Stimulated activated effector memory CD8-positive, alpha-beta T cell treated with anti-CD3 and anti-CD28 coated beads, Interleukin-12 subunit alpha, Interleukin-12 subunit beta, amount 100 ng/mL, for 72 hours (primary cell): ENCODE data around the gene UQCR10.

Experiments used
- ATAC-seq: fragments of 150-1000 bp; cut with Tn5 transposase; 2 replicates; pipeline ENCODE4 v1.10.0; 2021
- DNase-seq, 2 donors: peaks; one replicate each; pipeline ENCODE4 v3.0.0; 2021 to 2022; ENCODE audit warnings: low spot score in 2 of 2
- H3K27ac Mint-ChIP-seq: one replicate; pipeline ENCODE4 v1.8.0; 2022; ENCODE audit warnings: mild to moderate bottlenecking, mixed read lengths
- H3K36me3 Mint-ChIP-seq: one replicate; pipeline ENCODE4 v1.8.0; 2022; ENCODE audit warnings: mild to moderate bottlenecking, mixed read lengths
- H3K4me1 Mint-ChIP-seq: one replicate; pipeline ENCODE4 v1.8.0; 2022; ENCODE audit warnings: mixed read lengths
- H3K4me3 Mint-ChIP-seq: one replicate; pipeline ENCODE4 v1.8.0; 2022; ENCODE audit warnings: mild to moderate bottlenecking, mixed read lengths
- H3K9me3 Mint-ChIP-seq: one replicate; pipeline ENCODE4 v1.8.0; 2022; ENCODE audit warnings: mixed read lengths

The UQCR10 gene

GRCh38 chr22:29816980-29817379 lies 49.8 kb downstream of the UQCR10 start:
- H3K27ac Mint-ChIP-seq, result peak overlapping the region; percentile 82
- ATAC-seq (no peak), DNase-seq (no peak)
- peaks cover 9% of the 10 kb centered on the region for H3K4me1 Mint-ChIP-seq
- peaks cover 89% of the 10 kb centered on the region for H3K36me3 Mint-ChIP-seq
- H3K9me3 Mint-ChIP-seq, result no peaks in the 10 kb centered on the region
- no peak overlapping the region for H3K4me3 Mint-ChIP-seq

- no peak for DNase-seq
- peaks cover 13% of the 10 kb centered on the region for H3K4me1 Mint-ChIP-seq
- peaks cover 89% of the 10 kb centered on the region for H3K36me3 Mint-ChIP-seq
- ATAC-seq, result no peak
- peak overlapping the region; percentile 82 for H3K27ac Mint-ChIP-seq
- H3K9me3 Mint-ChIP-seq, result no peaks in the 10 kb centered on the region
- H3K4me3 Mint-ChIP-seq, result no peak overlapping the region
Observed at GRCh38 chr22:29817724-29818123, 50.6 kb downstream of the UQCR10 start.

GRCh38 chr22:29819501-29819900 lies 52.3 kb downstream of the UQCR10 start:
- peaks cover 89% of the 10 kb centered on the region for H3K36me3 Mint-ChIP-seq
- ATAC-seq, result no peak
- H3K4me1 Mint-ChIP-seq, result peaks cover 13% of the 10 kb centered on the region
- peak overlapping the region; percentile 82 for H3K27ac Mint-ChIP-seq
- no peak for DNase-seq
- no peak overlapping the region for H3K4me3 Mint-ChIP-seq
- no peaks in the 10 kb centered on the region for H3K9me3 Mint-ChIP-seq
